Panc1 (cell line): ENCODE measurements around the gene FRMD4A. TPM values are rescaled to one million over a fixed set of nuclear protein-coding genes. Genes with fewer than 3 reads are reported as not detected.

ENCODE experiments used
- ATAC-seq: fragments of 200-7000 bp; cut with Tn5 transposase; 2 replicates; pipeline ENCODE4 v1.9.1; 2020; ENCODE audit warnings: mild to moderate bottlenecking, moderate library complexity
- BruUV-seq: library from RNA; stranded (reverse); fragments of 400-500 nt; replicated peaks from 2 replicates; lab custom pipeline; 2021; lab: Mats Ljungman, UMichigan
- CTCF ChIA-PET: fragments of 300-600 bp; sonication (Branson Sonifier 250); formaldehyde crosslinking; loops from one replicate; lab custom pipeline; 2022; ENCODE audit warnings: antibody characterized with exemption; lab: Charles Lee
- POLR2A ChIA-PET: fragments of 300-600 bp; sonication (Branson Sonifier 250); formaldehyde crosslinking; loops from one replicate; lab custom pipeline; 2022; ENCODE audit warnings: antibody characterized with exemption; lab: Charles Lee
- DNase-seq: peaks from one replicate; pipeline ENCODE4 v3.0.0-alpha.2; 2010; ENCODE audit warnings: low read depth, low spot score
- H3K27ac ChIP-seq: 2 replicates; pipeline ENCODE4 v1.5.1; 2011; ENCODE audit warnings: mild to moderate bottlenecking, low read length, inconsistent platforms
- H3K27me3 ChIP-seq: fragments of 200-500 bp; sonication (Bioruptor generic); 2 replicates; pipeline ENCODE4 v1.6.0; 2014; ENCODE audit warnings: low read length, inconsistent platforms; ENCODE audit not compliant: control insufficient read depth, insufficient read depth
- H3K36me3 ChIP-seq: fragments of 200-500 bp; sonication (Bioruptor generic); 2 replicates; pipeline ENCODE4 v1.5.1; 2014; ENCODE audit warnings: inconsistent platforms, mild to moderate bottlenecking, low read length, moderate library complexity; ENCODE audit not compliant: control insufficient read depth, insufficient read depth
- H3K4me1 ChIP-seq: 2 replicates; pipeline ENCODE4 v1.5.1; 2011; ENCODE audit warnings: inconsistent platforms, mild to moderate bottlenecking, low read length, moderate library complexity; ENCODE audit not compliant: control insufficient read depth, insufficient read depth
- H3K4me3 ChIP-seq, 2 experiments: 2 replicates each; pipeline ENCODE4 v1.5.1; 2011 to 2012; ENCODE audit warnings: low read depth in 2 of 2, low read length in 2 of 2, mild to moderate bottlenecking in 2 of 2, inconsistent platforms in 1 of 2, moderate library complexity in 1 of 2
- H3K9me3 ChIP-seq: fragments of 200-500 bp; sonication (Bioruptor generic); 2 replicates; pipeline ENCODE4 v1.5.1; 2014; ENCODE audit warnings: low read depth, mild to moderate bottlenecking, inconsistent platforms, low read length, moderate library complexity; ENCODE audit not compliant: control insufficient read depth, insufficient read depth
- CTCF ChIP-seq: fragments of 450-650 bp; IDR thresholded peaks from 2 replicates; pipeline ENCODE4 v1.5.1; 2017; ENCODE audit warnings: mild to moderate bottlenecking
- POLR2AphosphoS5 ChIP-seq: IDR thresholded peaks from 2 replicates; pipeline ENCODE4 v1.6.1; 2012; ENCODE audit warnings: mild to moderate bottlenecking, low read depth, low read length, moderate library complexity
- SIN3A ChIP-seq: IDR thresholded peaks from 2 replicates; pipeline ENCODE4 v1.6.1; 2012; ENCODE audit warnings: low read depth, mild to moderate bottlenecking, low read length, moderate library complexity, borderline replicate concordance; ENCODE audit not compliant: insufficient read depth
- TCF7L2 ChIP-seq: IDR thresholded peaks from 2 replicates; pipeline ENCODE4 v1.6.1; 2011; ENCODE audit warnings: mild to moderate bottlenecking, low read depth, low read length, inconsistent platforms
- in situ Hi-C: cut with HindIII; loops from 2 replicates; pipeline ENCODE4 v1.10.0; 2016; ENCODE audit warnings: low sequenced_read_pairs, low pct_unique_long_range_greater_than_20kb
- intact Hi-C: fragments of 100-400 bp; cut with micrococcal nuclease; formaldehyde crosslinking; loops from one replicate; pipeline ENCODE4 v1.10.0; 2022; ENCODE audit not compliant: unreplicated experiment
- total RNA-seq: library from RNA; stranded (reverse); gene quantifications from one replicate; pipeline ENCODE4 v1.2.1, GENCODE V29; 2021; ENCODE audit not compliant: unreplicated experiment
- TF ChIP-seq, protein P1 (sequence below), 2 experiments: IDR thresholded peaks; 2 replicates each; pipeline ENCODE4 v1.6.1; 2011 to 2012; ENCODE audit warnings: low read depth in 2 of 2, control low read depth in 1 of 2, low read length in 1 of 2, mild to moderate bottlenecking in 1 of 2, moderate library complexity in 1 of 2; ENCODE audit not compliant: insufficient read depth in 1 of 2

Gene FRMD4A
- total RNA-seq, 1 experiment from 2014 or later, result 7.1 TPM

- CTCF ChIA-PET, result no interaction called here
- TF ChIP-seq TCF7L2, result no peak
- no peak for TF ChIP-seq SIN3A
- no peak for TF ChIP-seq CTCF
- no peak for TF ChIP-seq POLR2AphosphoS5
- TF ChIP-seq, protein P1, sequence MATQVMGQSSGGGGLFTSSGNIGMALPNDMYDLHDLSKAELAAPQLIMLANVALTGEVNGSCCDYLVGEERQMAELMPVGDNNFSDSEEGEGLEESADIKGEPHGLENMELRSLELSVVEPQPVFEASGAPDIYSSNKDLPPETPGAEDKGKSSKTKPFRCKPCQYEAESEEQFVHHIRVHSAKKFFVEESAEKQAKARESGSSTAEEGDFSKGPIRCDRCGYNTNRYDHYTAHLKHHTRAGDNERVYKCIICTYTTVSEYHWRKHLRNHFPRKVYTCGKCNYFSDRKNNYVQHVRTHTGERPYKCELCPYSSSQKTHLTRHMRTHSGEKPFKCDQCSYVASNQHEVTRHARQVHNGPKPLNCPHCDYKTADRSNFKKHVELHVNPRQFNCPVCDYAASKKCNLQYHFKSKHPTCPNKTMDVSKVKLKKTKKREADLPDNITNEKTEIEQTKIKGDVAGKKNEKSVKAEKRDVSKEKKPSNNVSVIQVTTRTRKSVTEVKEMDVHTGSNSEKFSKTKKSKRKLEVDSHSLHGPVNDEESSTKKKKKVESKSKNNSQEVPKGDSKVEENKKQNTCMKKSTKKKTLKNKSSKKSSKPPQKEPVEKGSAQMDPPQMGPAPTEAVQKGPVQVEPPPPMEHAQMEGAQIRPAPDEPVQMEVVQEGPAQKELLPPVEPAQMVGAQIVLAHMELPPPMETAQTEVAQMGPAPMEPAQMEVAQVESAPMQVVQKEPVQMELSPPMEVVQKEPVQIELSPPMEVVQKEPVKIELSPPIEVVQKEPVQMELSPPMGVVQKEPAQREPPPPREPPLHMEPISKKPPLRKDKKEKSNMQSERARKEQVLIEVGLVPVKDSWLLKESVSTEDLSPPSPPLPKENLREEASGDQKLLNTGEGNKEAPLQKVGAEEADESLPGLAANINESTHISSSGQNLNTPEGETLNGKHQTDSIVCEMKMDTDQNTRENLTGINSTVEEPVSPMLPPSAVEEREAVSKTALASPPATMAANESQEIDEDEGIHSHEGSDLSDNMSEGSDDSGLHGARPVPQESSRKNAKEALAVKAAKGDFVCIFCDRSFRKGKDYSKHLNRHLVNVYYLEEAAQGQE (IDR thresholded peaks at IDR 0.05; ENCODE audit: insufficient read depth in 1 of 2, low read depth in 2 of 2, low read length in 1 of 2), result no peak
- ATAC-seq, result no peak
- no peaks in the 10 kb centered on the region for H3K4me1 ChIP-seq
- intact Hi-C loops, result no loop called here
- in situ Hi-C loops, result no loop called here
- H3K36me3 ChIP-seq, result no peaks in the 10 kb centered on the region
- no peak overlapping the region for H3K27ac ChIP-seq
- POLR2A ChIA-PET, result no interaction called here
- BruUV-seq, result no TSS peak
- H3K4me3 ChIP-seq, result no peak overlapping the region
- no peaks in the 10 kb centered on the region for H3K9me3 ChIP-seq
- DNase-seq, result no peak
- no peaks in the 10 kb centered on the region for H3K27me3 ChIP-seq
Measured at GRCh38 chr10:13858709-13859108, 472.0 kb downstream of the FRMD4A start.

GRCh38 chr10:13857451-13857850 lies 473.3 kb downstream of the FRMD4A start:
- TF ChIP-seq POLR2AphosphoS5 (no peak), TCF7L2 (no peak), SIN3A (no peak), CTCF (no peak)
- TF ChIP-seq, protein P1 (IDR thresholded peaks at IDR 0.05; ENCODE audit: insufficient read depth in 1 of 2, low read depth in 2 of 2, low read length in 1 of 2), result no peak
- Histone ChIP-seq H3K4me1 (no peaks in the 10 kb centered on the region), H3K36me3 (no peaks in the 10 kb centered on the region), H3K4me3 (no peak overlapping the region), H3K9me3 (no peaks in the 10 kb centered on the region), H3K27ac (no peak overlapping the region), H3K27me3 (no peaks in the 10 kb centered on the region)
- CTCF ChIA-PET, result no interaction called here
- POLR2A ChIA-PET, result no interaction called here
- DNase-seq (no peak), ATAC-seq (no peak)
- no TSS peak for BruUV-seq
- in situ Hi-C loops (no loop called here), intact Hi-C loops (no loop called here)
